WTC11 (cell line): ENCODE data around the gene ZBTB48. TPM values are rescaled to one million over a fixed set of nuclear protein-coding genes. Genes with fewer than 3 reads are reported as not detected.

Source experiments
- ATAC-seq: fragments of 200-7000 bp; cut with Tn5 transposase; 2 replicates; pipeline ENCODE4 v1.10.0; 2021; ENCODE audit warnings: mild to moderate bottlenecking, moderate library complexity
- CTCF ChIA-PET: fragments of 300-600 bp; sonication (Branson Sonifier 250); formaldehyde crosslinking; loops from one replicate; lab custom pipeline; 2021; ENCODE audit warnings: antibody characterized with exemption; lab: Charles Lee
- POLR2A ChIA-PET: fragments of 350-600 bp; sonication (Branson Sonifier 250); formaldehyde crosslinking; loops from one replicate; lab custom pipeline; 2021; ENCODE audit warnings: antibody characterized with exemption; lab: Charles Lee
- DNase-seq: peaks from one replicate; pipeline ENCODE4 v3.0.0; 2021; ENCODE audit warnings: low spot score
- H3K27ac Mint-ChIP-seq: 2 replicates; pipeline ENCODE4 v1.8.0; 2021; ENCODE audit warnings: mixed read lengths
- H3K27me3 Mint-ChIP-seq: 2 replicates; pipeline ENCODE4 v1.8.0; 2021; ENCODE audit warnings: low read depth, mild to moderate bottlenecking, moderate library complexity, mixed read lengths
- H3K36me3 Mint-ChIP-seq: 2 replicates; pipeline ENCODE4 v1.8.0; 2021; ENCODE audit warnings: mixed read lengths
- H3K4me1 Mint-ChIP-seq: 2 replicates; pipeline ENCODE4 v1.8.0; 2022; ENCODE audit warnings: mixed read lengths
- H3K4me3 Mint-ChIP-seq: 2 replicates; pipeline ENCODE4 v1.8.0; 2021; ENCODE audit warnings: mild to moderate bottlenecking, moderate library complexity, mixed read lengths
- H3K9me3 Mint-ChIP-seq: 2 replicates; pipeline ENCODE4 v1.8.0; 2021; ENCODE audit warnings: mixed read lengths
- ATF1 ChIP-seq: sonication (generic); formaldehyde crosslinking; IDR thresholded peaks from 2 replicates; pipeline ENCODE4 v1.8.1; 2023; ENCODE audit warnings: mild to moderate bottlenecking, moderate library complexity, missing genetic modification reagents
- CTCF ChIP-seq: fragments of 200-600 bp; IDR thresholded peaks from 2 replicates; pipeline ENCODE4 v1.8.0; 2022; ENCODE audit warnings: antibody characterized with exemption
- EMX1 ChIP-seq: fragments of 250-450 bp; sonication (Bioruptor Pico); IDR thresholded peaks from 2 replicates; pipeline ENCODE4 v1.8.0; 2021; ENCODE audit warnings: mild to moderate bottlenecking
- ESRRA ChIP-seq: sonication (generic); formaldehyde crosslinking; IDR thresholded peaks from 2 replicates; pipeline ENCODE4 v1.8.1; 2022; ENCODE audit warnings: mild to moderate bottlenecking, missing genetic modification reagents, borderline replicate concordance
- FOXP1 ChIP-seq: sonication (generic); formaldehyde crosslinking; IDR thresholded peaks from 2 replicates; pipeline ENCODE4 v1.8.0; 2022; ENCODE audit warnings: missing genetic modification reagents, mild to moderate bottlenecking, moderate library complexity, borderline replicate concordance
- GRHL2 ChIP-seq: fragments of 250-450 bp; sonication (Bioruptor Pico); IDR thresholded peaks from 2 replicates; pipeline ENCODE4 v1.8.0; 2022; ENCODE audit warnings: mild to moderate bottlenecking, moderate library complexity; ENCODE audit not compliant: insufficient replicate concordance, severe bottlenecking
- HMGA2 ChIP-seq: fragments of 250-450 bp; sonication (Bioruptor Pico); IDR thresholded peaks from 2 replicates; pipeline ENCODE4 v1.4.0; 2021; ENCODE audit warnings: mild to moderate bottlenecking, moderate library complexity
- JAZF1 ChIP-seq: fragments of 250-450 bp; sonication (Bioruptor Pico); IDR thresholded peaks from 2 replicates; pipeline ENCODE4 v1.9.0; 2021; ENCODE audit warnings: moderate library complexity, mild to moderate bottlenecking, inconsistent platforms
- MAX ChIP-seq: sonication (generic); formaldehyde crosslinking; IDR thresholded peaks from 2 replicates; pipeline ENCODE4 v1.8.0; 2022; ENCODE audit warnings: mild to moderate bottlenecking, missing genetic modification reagents
- NFE2L1 ChIP-seq: sonication (generic); formaldehyde crosslinking; IDR thresholded peaks from 2 replicates; pipeline ENCODE4 v1.8.1; 2023; ENCODE audit warnings: missing genetic modification reagents
- NFYB ChIP-seq: sonication (generic); formaldehyde crosslinking; conservative IDR thresholded peaks from 2 replicates; pipeline ENCODE4 v1.8.0; 2022; ENCODE audit warnings: low read depth, missing genetic modification reagents
- PRDM15 ChIP-seq: sonication (generic); formaldehyde crosslinking; IDR thresholded peaks from 2 replicates; pipeline ENCODE4 v1.8.0; 2022; ENCODE audit warnings: missing genetic modification reagents
- PREB ChIP-seq: sonication (generic); formaldehyde crosslinking; IDR thresholded peaks from 2 replicates; pipeline ENCODE4 v1.8.1; 2022; ENCODE audit warnings: mild to moderate bottlenecking, missing genetic modification reagents, moderate library complexity, borderline replicate concordance
- RELA ChIP-seq: sonication (generic); formaldehyde crosslinking; IDR thresholded peaks from 2 replicates; pipeline ENCODE4 v1.8.1; 2022; ENCODE audit warnings: missing genetic modification reagents, mild to moderate bottlenecking, borderline replicate concordance
- SMAD3 ChIP-seq: sonication (generic); formaldehyde crosslinking; IDR thresholded peaks from 2 replicates; pipeline ENCODE4 v1.8.0; 2022; ENCODE audit warnings: missing genetic modification reagents, mild to moderate bottlenecking, borderline replicate concordance
- SOX15 ChIP-seq: fragments of 250-450 bp; sonication (Bioruptor Pico); IDR thresholded peaks from 2 replicates; pipeline ENCODE4 v1.9.0; 2021; ENCODE audit warnings: mild to moderate bottlenecking
- ZBTB21 ChIP-seq: sonication (generic); formaldehyde crosslinking; IDR thresholded peaks from 2 replicates; pipeline ENCODE4 v1.8.1; 2023; ENCODE audit warnings: mild to moderate bottlenecking, missing genetic modification reagents, borderline replicate concordance
- ZNF138 ChIP-seq: sonication (generic); formaldehyde crosslinking; conservative IDR thresholded peaks from 2 replicates; pipeline ENCODE4 v1.8.1; 2022; ENCODE audit warnings: mild to moderate bottlenecking, moderate library complexity, missing genetic modification reagents
- ZNF232 ChIP-seq: sonication (generic); formaldehyde crosslinking; IDR thresholded peaks from 2 replicates; pipeline ENCODE4 v1.8.0; 2022; ENCODE audit warnings: mild to moderate bottlenecking, missing genetic modification reagents
- ZNF416 ChIP-seq: fragments of 250-450 bp; sonication (Bioruptor Pico); IDR thresholded peaks from 2 replicates; pipeline ENCODE4 v1.9.0; 2021; ENCODE audit warnings: mild to moderate bottlenecking, inconsistent platforms
- ZNF512 ChIP-seq: sonication (generic); formaldehyde crosslinking; IDR thresholded peaks from 2 replicates; pipeline ENCODE4 v1.8.1; 2022; ENCODE audit warnings: missing genetic modification reagents, borderline replicate concordance
- ZNF671 ChIP-seq: fragments of 250-450 bp; sonication (Bioruptor Pico); IDR thresholded peaks from 2 replicates; pipeline ENCODE4 v1.8.0; 2021; ENCODE audit warnings: mild to moderate bottlenecking
- total RNA-seq: library from RNA; stranded (reverse); gene quantifications from 3 replicates; pipeline ENCODE4 v1.2.3, GENCODE V29; 2021

Gene ZBTB48
- total RNA-seq, 1 experiment from 2014 or later, result 29.1 TPM

- TF ChIP-seq FOXP1 (CRISPR knock-in tag) (no peak), ZBTB21 (no peak), CTCF (no peak), PREB (CRISPR knock-in tag) (no peak)
These were observed 33.5 kb upstream of the ZBTB48 start (continued) for GRCh38 chr1:6546326-6546725.

- POLR2A ChIA-PET, result no interaction called here
- CTCF ChIA-PET, result no interaction called here
- Mint-ChIP-seq H3K4me1 (no peaks in the 10 kb centered on the region), H3K27ac (no peak overlapping the region), H3K36me3 (peaks cover 49% of the 10 kb centered on the region), H3K4me3 (no peak overlapping the region), H3K9me3 (no peaks in the 10 kb centered on the region), H3K27me3 (no peaks in the 10 kb centered on the region)
- DNase-seq (no peak), ATAC-seq (no peak)
- TF ChIP-seq ZNF232 (no peak), RELA (no peak), SMAD3 (CRISPR knock-in tag) (no peak), EMX1 (CRISPR knock-in tag) (no peak), SOX15 (no peak), MAX (no peak), JAZF1 (CRISPR knock-in tag) (no peak), PRDM15 (CRISPR knock-in tag) (no peak), ZBTB21 (no peak), ZNF671 (CRISPR knock-in tag) (no peak), NFYB (CRISPR knock-in tag) (no peak), ZNF138 (CRISPR knock-in tag) (no peak), ESRRA (no peak), HMGA2 (CRISPR knock-in tag) (no peak), ZNF512 (CRISPR knock-in tag) (no peak), GRHL2 (CRISPR knock-in tag) (no peak), ZNF416 (no peak), ATF1 (CRISPR knock-in tag) (no peak), NFE2L1 (CRISPR knock-in tag) (no peak)
These were observed 32.5 kb upstream of the ZBTB48 start for GRCh38 chr1:6547301-6547700.
